ENCODE data around the gene TTLL13. TPM values are rescaled to one million over a fixed set of nuclear protein-coding genes. Genes with fewer than 3 reads are reported as not detected.

Gene TTLL13
- total RNA-seq, 2 donors from 2014 or later, result not detected

GRCh38 chr15:90203473-90203872 is 45.9 kb upstream of the TTLL13 start:
- TF ChIP-seq, protein P1, sequence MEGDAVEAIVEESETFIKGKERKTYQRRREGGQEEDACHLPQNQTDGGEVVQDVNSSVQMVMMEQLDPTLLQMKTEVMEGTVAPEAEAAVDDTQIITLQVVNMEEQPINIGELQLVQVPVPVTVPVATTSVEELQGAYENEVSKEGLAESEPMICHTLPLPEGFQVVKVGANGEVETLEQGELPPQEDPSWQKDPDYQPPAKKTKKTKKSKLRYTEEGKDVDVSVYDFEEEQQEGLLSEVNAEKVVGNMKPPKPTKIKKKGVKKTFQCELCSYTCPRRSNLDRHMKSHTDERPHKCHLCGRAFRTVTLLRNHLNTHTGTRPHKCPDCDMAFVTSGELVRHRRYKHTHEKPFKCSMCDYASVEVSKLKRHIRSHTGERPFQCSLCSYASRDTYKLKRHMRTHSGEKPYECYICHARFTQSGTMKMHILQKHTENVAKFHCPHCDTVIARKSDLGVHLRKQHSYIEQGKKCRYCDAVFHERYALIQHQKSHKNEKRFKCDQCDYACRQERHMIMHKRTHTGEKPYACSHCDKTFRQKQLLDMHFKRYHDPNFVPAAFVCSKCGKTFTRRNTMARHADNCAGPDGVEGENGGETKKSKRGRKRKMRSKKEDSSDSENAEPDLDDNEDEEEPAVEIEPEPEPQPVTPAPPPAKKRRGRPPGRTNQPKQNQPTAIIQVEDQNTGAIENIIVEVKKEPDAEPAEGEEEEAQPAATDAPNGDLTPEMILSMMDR (IDR thresholded peaks at IDR 0.05), result no peak
- no peaks in the 10 kb centered on the region for H3K36me3 ChIP-seq
- H3K4me1 ChIP-seq, result peaks cover 0 to 68% of the 10 kb centered on the region in 2 donors

GRCh38 chr15:90203922-90204321 is 45.4 kb upstream of the TTLL13 start:
- peaks cover 3% of the 10 kb centered on the region for H3K36me3 ChIP-seq
- no peaks in the 10 kb centered on the region for H3K27me3 ChIP-seq
- TF ChIP-seq, protein P1 (IDR thresholded peaks at IDR 0.05), result no peak
- H3K9me3 ChIP-seq, result no peaks in the 10 kb centered on the region
- H3K27ac ChIP-seq, result no peak overlapping the region
- H3K4me1 ChIP-seq, result peaks cover 0 to 68% of the 10 kb centered on the region in 2 donors
- H3K4me3 ChIP-seq, result no peak overlapping the region
- no peak for DNase-seq (ENCODE audit: low spot score)

More at GRCh38 chr15:90203473-90203872, 45.9 kb upstream of the TTLL13 start:
- no peak for DNase-seq (ENCODE audit: low spot score)
- no peak overlapping the region for H3K4me3 ChIP-seq
- no peaks in the 10 kb centered on the region for H3K27me3 ChIP-seq
- H3K27ac ChIP-seq, result no peak overlapping the region
- no peaks in the 10 kb centered on the region for H3K9me3 ChIP-seq

DNA sequence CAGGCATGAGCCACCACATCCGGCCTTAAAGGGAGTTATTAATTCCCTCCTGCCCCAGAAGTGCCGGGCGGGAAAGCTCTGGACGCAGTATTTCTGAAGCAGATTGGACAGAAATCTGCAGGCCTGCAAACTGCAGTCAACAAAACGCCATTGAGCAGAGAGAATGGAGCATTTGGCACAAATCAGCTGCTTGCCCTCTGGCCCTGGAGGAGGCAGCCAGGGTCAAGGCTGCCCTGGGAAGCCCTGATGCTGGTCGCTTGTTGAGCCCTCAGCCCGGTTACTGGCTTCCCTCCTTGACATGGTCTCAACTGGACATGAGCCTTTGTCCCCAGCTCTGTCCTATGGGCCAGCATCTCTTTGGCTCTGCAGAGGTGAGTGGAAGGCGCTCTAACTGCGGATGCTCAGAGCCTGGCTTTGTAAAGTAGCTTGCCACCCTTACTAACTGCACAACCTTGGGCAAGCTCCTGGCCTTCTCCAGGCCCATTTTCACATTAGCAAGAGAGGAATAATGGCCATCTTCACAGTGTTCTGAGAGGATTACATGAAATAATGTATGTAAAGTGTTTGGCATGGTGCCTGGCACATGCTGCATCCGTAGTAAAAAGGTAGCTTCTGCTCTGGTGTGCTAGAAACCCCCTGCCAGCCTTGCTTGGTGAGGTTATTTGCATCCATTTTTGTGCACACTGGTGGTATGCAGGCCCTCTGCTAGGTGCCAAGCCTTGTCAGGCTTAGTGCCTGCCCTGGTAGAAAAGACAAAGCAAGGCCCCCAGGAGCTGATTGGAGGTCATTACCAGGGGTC is 44.1 kb upstream of the TTLL13 start:
- Histone ChIP-seq H3K27ac (peak overlapping the region; percentile 60 to 65), H3K36me3 (peaks cover 10% of the 10 kb centered on the region), H3K4me3 (no peak overlapping the region), H3K27me3 (no peaks in the 10 kb centered on the region), H3K9me3 (no peaks in the 10 kb centered on the region), H3K4me1 (peaks cover 0 to 74% of the 10 kb centered on the region in 2 donors)
- no peak for DNase-seq (ENCODE audit: low spot score)
- TF ChIP-seq, protein P1 (IDR thresholded peaks at IDR 0.05), result no peak

GRCh38 chr15:90205886-90206285 is 43.5 kb upstream of the TTLL13 start:
- H3K27me3 ChIP-seq, result no peaks in the 10 kb centered on the region
- no peak overlapping the region for H3K4me3 ChIP-seq
- no peaks in the 10 kb centered on the region for H3K9me3 ChIP-seq
- H3K27ac ChIP-seq, result peak overlapping the region; percentile 60 to 65
- TF ChIP-seq, protein P1 (IDR thresholded peaks at IDR 0.05), result no peak
- H3K36me3 ChIP-seq, result peaks cover 10% of the 10 kb centered on the region
- no peak for DNase-seq (ENCODE audit: low spot score)
- H3K4me1 ChIP-seq, result peaks cover 0 to 75% of the 10 kb centered on the region in 2 donors

DNA sequence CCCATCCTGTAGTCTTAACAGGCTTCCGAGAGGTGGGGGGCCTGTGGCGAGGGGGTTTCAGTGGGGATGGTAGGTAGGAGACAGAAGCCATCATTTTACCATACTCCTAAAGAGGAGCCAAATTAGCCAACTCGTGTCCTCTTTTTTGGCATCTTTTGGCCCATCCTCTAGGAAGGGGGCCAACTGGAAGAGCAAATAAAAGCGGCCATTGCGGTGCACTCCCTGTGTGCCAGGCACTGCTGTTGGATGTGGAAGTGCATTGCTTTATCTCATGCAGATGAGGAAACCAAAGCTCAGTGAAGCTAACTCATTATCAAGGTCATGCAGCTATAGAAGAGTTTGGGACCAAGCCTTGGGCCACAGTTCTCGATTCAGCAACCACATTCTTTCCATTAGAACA is 42.1 kb upstream of the TTLL13 start:
- Histone ChIP-seq H3K27me3 (no peaks in the 10 kb centered on the region), H3K4me3 (no peak overlapping the region), H3K36me3 (peaks cover 10% of the 10 kb centered on the region), H3K4me1 (peaks cover 0 to 80% of the 10 kb centered on the region in 2 donors), H3K27ac (no peak overlapping the region), H3K9me3 (no peaks in the 10 kb centered on the region)
- TF ChIP-seq, protein P1 (IDR thresholded peaks at IDR 0.05), result no peak
- DNase-seq (ENCODE audit: low spot score), result no peak

Measured in right atrium auricular region (tissue), 2 donors.